HEK293 (cell line): ENCODE data around the gene B4GALT5.

Experiments
- CTCF ChIP-seq: fragments of 450-650 bp; formaldehyde crosslinking; IDR thresholded peaks from 2 replicates; pipeline ENCODE4 v1.5.1; 2016; ENCODE audit warnings: missing biosample characterization, missing genetic modification characterization
- HOXA7 ChIP-seq: sonication (generic); formaldehyde crosslinking; IDR thresholded peaks from 2 replicates; pipeline ENCODE4 v1.8.1; 2022; ENCODE audit warnings: missing genetic modification reagents, borderline replicate concordance
- KLF10 ChIP-seq: fragments of 450-650 bp; IDR thresholded peaks from 2 replicates; pipeline ENCODE4 v1.5.1; 2018; ENCODE audit warnings: missing biosample characterization, mild to moderate bottlenecking, missing genetic modification characterization
- PRDM4 ChIP-seq: fragments of 450-650 bp; formaldehyde crosslinking; IDR thresholded peaks from 2 replicates; pipeline ENCODE4 v1.5.1; 2017; ENCODE audit warnings: missing biosample characterization, missing genetic modification characterization
- ZFP41 ChIP-seq: fragments of 450-650 bp; formaldehyde crosslinking; IDR thresholded peaks from 2 replicates; pipeline ENCODE4 v1.5.1; 2016; ENCODE audit warnings: missing biosample characterization, missing genetic modification characterization, borderline replicate concordance
- ZNF202 ChIP-seq: fragments of 450-650 bp; formaldehyde crosslinking; IDR thresholded peaks from 2 replicates; pipeline ENCODE4 v1.5.1; 2016; ENCODE audit warnings: missing biosample characterization, missing genetic modification characterization, borderline replicate concordance
- ZNF223 ChIP-seq: fragments of 450-650 bp; formaldehyde crosslinking; IDR thresholded peaks from 2 replicates; pipeline ENCODE4 v1.5.1; 2016; ENCODE audit warnings: missing biosample characterization, missing genetic modification characterization
- ZNF280D ChIP-seq: fragments of 450-650 bp; formaldehyde crosslinking; IDR thresholded peaks from 2 replicates; pipeline ENCODE4 v1.5.1; 2016; ENCODE audit warnings: missing biosample characterization, missing genetic modification characterization
- ZNF335 ChIP-seq: fragments of 450-650 bp; formaldehyde crosslinking; conservative IDR thresholded peaks from 2 replicates; pipeline ENCODE4 v1.5.1; 2016; ENCODE audit warnings: missing biosample characterization, missing genetic modification characterization
- ZNF350 ChIP-seq: fragments of 450-650 bp; formaldehyde crosslinking; IDR thresholded peaks from 2 replicates; pipeline ENCODE4 v1.5.0; 2017; ENCODE audit warnings: missing biosample characterization, mild to moderate bottlenecking, missing genetic modification characterization
- ZNF518A ChIP-seq: fragments of 450-650 bp; formaldehyde crosslinking; conservative IDR thresholded peaks from 2 replicates; pipeline ENCODE4 v1.5.1; 2016; ENCODE audit warnings: low read depth, missing biosample characterization, missing genetic modification characterization
- ZNF530 ChIP-seq: fragments of 450-650 bp; formaldehyde crosslinking; IDR thresholded peaks from 2 replicates; pipeline ENCODE4 v1.5.1; 2016; ENCODE audit warnings: low read depth, missing biosample characterization, missing genetic modification characterization

GRCh38 chr20:49694450-49695071 lies 19.1 kb downstream of the B4GALT5 start:
- no peak for TF ChIP-seq ZFP41 (tag by site-specific recombination)
- no peak for TF ChIP-seq ZNF280D
- TF ChIP-seq KLF10, result no peak
- TF ChIP-seq CTCF (tag by site-specific recombination), result no peak
- no peak for TF ChIP-seq ZNF335 (tag by site-specific recombination)
- TF ChIP-seq ZNF202 (tag by site-specific recombination), result no peak
- TF ChIP-seq ZNF530 (tag by site-specific recombination), result no peak
- no peak for TF ChIP-seq PRDM4 (tag by site-specific recombination)
- no peak for TF ChIP-seq ZNF518A (tag by site-specific recombination)
- no peak for TF ChIP-seq ZNF350 (tag by site-specific recombination)
- TF ChIP-seq ZNF223 (tag by site-specific recombination), result no peak
- TF ChIP-seq HOXA7 (CRISPR knock-in tag), result no peak
